Measurements from ENCODE around the gene FGD6.

GRCh38 chr12:95241761-95242506, 24.7 kb upstream of the FGD6 start:
- TF ChIP-seq, protein P1, sequence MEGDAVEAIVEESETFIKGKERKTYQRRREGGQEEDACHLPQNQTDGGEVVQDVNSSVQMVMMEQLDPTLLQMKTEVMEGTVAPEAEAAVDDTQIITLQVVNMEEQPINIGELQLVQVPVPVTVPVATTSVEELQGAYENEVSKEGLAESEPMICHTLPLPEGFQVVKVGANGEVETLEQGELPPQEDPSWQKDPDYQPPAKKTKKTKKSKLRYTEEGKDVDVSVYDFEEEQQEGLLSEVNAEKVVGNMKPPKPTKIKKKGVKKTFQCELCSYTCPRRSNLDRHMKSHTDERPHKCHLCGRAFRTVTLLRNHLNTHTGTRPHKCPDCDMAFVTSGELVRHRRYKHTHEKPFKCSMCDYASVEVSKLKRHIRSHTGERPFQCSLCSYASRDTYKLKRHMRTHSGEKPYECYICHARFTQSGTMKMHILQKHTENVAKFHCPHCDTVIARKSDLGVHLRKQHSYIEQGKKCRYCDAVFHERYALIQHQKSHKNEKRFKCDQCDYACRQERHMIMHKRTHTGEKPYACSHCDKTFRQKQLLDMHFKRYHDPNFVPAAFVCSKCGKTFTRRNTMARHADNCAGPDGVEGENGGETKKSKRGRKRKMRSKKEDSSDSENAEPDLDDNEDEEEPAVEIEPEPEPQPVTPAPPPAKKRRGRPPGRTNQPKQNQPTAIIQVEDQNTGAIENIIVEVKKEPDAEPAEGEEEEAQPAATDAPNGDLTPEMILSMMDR (IDR thresholded peaks at IDR 0.05; ENCODE audit: low read depth, low read length): no peak
- TF ChIP-seq MYC (IDR thresholded peaks at IDR 0.05; ENCODE audit: low read depth, low read length): no peak
